ENCODE data around the gene KCNH2. TPM values are rescaled to one million over a fixed set of nuclear protein-coding genes. Genes with fewer than 3 reads are reported as not detected.

Gene KCNH2
- total RNA-seq, 2 experiments from 2014 or later, result not detected

- POLR2A ChIA-PET, result no interaction called here
- CTCF ChIA-PET, result interaction anchor here (0.8 kb wide), 1 partner anchor 11 kb away, joined by 3 read pairs; no protein-coding TSS in a partner anchor
- Mint-ChIP-seq H3K4me3 (no peak overlapping the region), H3K4me1 (ENCODE audit: low read depth) (peaks cover 14% of the 10 kb centered on the region), H3K27me3 (ENCODE audit: low read depth) (peaks cover 17% of the 10 kb centered on the region), H3K27ac (no peak overlapping the region), H3K36me3 (ENCODE audit: low read depth) (no peaks in the 10 kb centered on the region), H3K9me3 (ENCODE audit: insufficient read depth) (no peaks in the 10 kb centered on the region)
- DNase-seq, result no peak
- ATAC-seq, result no peak
These were observed 6.7 kb downstream of the KCNH2 start for GRCh38 chr7:150971242-150972022.

GRCh38 chr7:150970424-150970823, 7.7 kb downstream of the KCNH2 start:
- no peaks in the 10 kb centered on the region for H3K9me3 Mint-ChIP-seq (ENCODE audit: insufficient read depth)
- peaks cover 14% of the 10 kb centered on the region for H3K27me3 Mint-ChIP-seq (ENCODE audit: low read depth)
- ChIA-PET CTCF (interaction anchor here (0.8 kb wide), 1 partner anchor 10 kb away, joined by 3 read pairs; no protein-coding TSS in a partner anchor), POLR2A (no interaction called here)
- H3K4me1 Mint-ChIP-seq (ENCODE audit: low read depth), result peaks cover 12% of the 10 kb centered on the region
- no peak overlapping the region for H3K4me3 Mint-ChIP-seq
- no peak overlapping the region for H3K27ac Mint-ChIP-seq
- H3K36me3 Mint-ChIP-seq (ENCODE audit: low read depth), result no peaks in the 10 kb centered on the region
- no peak for ATAC-seq
- no peak for DNase-seq

GRCh38 chr7:150969475-150969874, 8.6 kb downstream of the KCNH2 start:
- H3K4me3 Mint-ChIP-seq, result no peak overlapping the region
- H3K27me3 Mint-ChIP-seq (ENCODE audit: low read depth), result peaks cover 12% of the 10 kb centered on the region
- no peak for DNase-seq
- no peak for ATAC-seq
- no peaks in the 10 kb centered on the region for H3K9me3 Mint-ChIP-seq (ENCODE audit: insufficient read depth)
- CTCF ChIA-PET, result interaction anchor here (1.6 kb wide), 1 partner anchor 39 kb away, joined by 4 read pairs; no protein-coding TSS in a partner anchor
- POLR2A ChIA-PET, result no interaction called here
- H3K36me3 Mint-ChIP-seq (ENCODE audit: low read depth), result no peaks in the 10 kb centered on the region
- H3K27ac Mint-ChIP-seq, result no peak overlapping the region
- peaks cover 6% of the 10 kb centered on the region for H3K4me1 Mint-ChIP-seq (ENCODE audit: low read depth)

- ChIA-PET CTCF (interaction anchor here (1.6 kb wide), 1 partner anchor 40 kb away, joined by 4 read pairs; no protein-coding TSS in a partner anchor), POLR2A (no interaction called here)
- Mint-ChIP-seq H3K9me3 (ENCODE audit: insufficient read depth) (no peaks in the 10 kb centered on the region), H3K36me3 (ENCODE audit: low read depth) (no peaks in the 10 kb centered on the region), H3K27ac (no peak overlapping the region), H3K4me1 (ENCODE audit: low read depth) (peaks cover 1% of the 10 kb centered on the region), H3K4me3 (no peak overlapping the region), H3K27me3 (ENCODE audit: low read depth) (peaks cover 12% of the 10 kb centered on the region)
- no peak for DNase-seq
- ATAC-seq, result no peak
These were observed 9.3 kb downstream of the KCNH2 start for GRCh38 chr7:150968734-150969372.

- CTCF ChIA-PET, result interaction anchor here (1.6 kb wide), 1 partner anchor 41 kb away, joined by 4 read pairs; no protein-coding TSS in a partner anchor
- DNase-seq (no peak), ATAC-seq (no peak)
- POLR2A ChIA-PET, result no interaction called here
- Mint-ChIP-seq H3K36me3 (ENCODE audit: low read depth) (no peaks in the 10 kb centered on the region), H3K4me1 (ENCODE audit: low read depth) (no peaks in the 10 kb centered on the region), H3K27me3 (ENCODE audit: low read depth) (peaks cover 10% of the 10 kb centered on the region), H3K4me3 (no peak overlapping the region), H3K9me3 (ENCODE audit: insufficient read depth) (no peaks in the 10 kb centered on the region), H3K27ac (no peak overlapping the region)
These were observed 9.9 kb downstream of the KCNH2 start for GRCh38 chr7:150968056-150968733.

GRCh38 chr7:150967349-150967748, 10.8 kb downstream of the KCNH2 start:
- no peak for DNase-seq
- no peaks in the 10 kb centered on the region for H3K36me3 Mint-ChIP-seq (ENCODE audit: low read depth)
- POLR2A ChIA-PET, result no interaction called here
- CTCF ChIA-PET, result no interaction called here
- no peaks in the 10 kb centered on the region for H3K9me3 Mint-ChIP-seq (ENCODE audit: insufficient read depth)
- ATAC-seq, result no peak
- H3K27ac Mint-ChIP-seq, result no peak overlapping the region
- H3K27me3 Mint-ChIP-seq (ENCODE audit: low read depth), result peaks cover 13% of the 10 kb centered on the region
- H3K4me3 Mint-ChIP-seq, result no peak overlapping the region
- no peaks in the 10 kb centered on the region for H3K4me1 Mint-ChIP-seq (ENCODE audit: low read depth)

GRCh38 chr7:150966002-150966401, 12.1 kb downstream of the KCNH2 start:
- no peaks in the 10 kb centered on the region for H3K4me1 Mint-ChIP-seq (ENCODE audit: low read depth)
- CTCF ChIA-PET, result interaction anchor here (6.2 kb wide), 1 partner anchor 19 kb away, joined by 82 read pairs; no protein-coding TSS in a partner anchor
- no peak for ATAC-seq

GRCh38 chr7:150965273-150965830, 12.8 kb downstream of the KCNH2 start:
- H3K36me3 Mint-ChIP-seq (ENCODE audit: low read depth), result no peaks in the 10 kb centered on the region
- ATAC-seq, result no peak

More at GRCh38 chr7:150966002-150966401, 12.1 kb downstream of the KCNH2 start:
- Mint-ChIP-seq H3K4me3 (no peak overlapping the region), H3K36me3 (ENCODE audit: low read depth) (no peaks in the 10 kb centered on the region), H3K27me3 (ENCODE audit: low read depth) (peaks cover 13% of the 10 kb centered on the region), H3K27ac (no peak overlapping the region), H3K9me3 (ENCODE audit: insufficient read depth) (no peaks in the 10 kb centered on the region)
- POLR2A ChIA-PET, result no interaction called here
- DNase-seq, result no peak

GRCh38 chr7:150964593-150965111, 13.5 kb downstream of the KCNH2 start:
- Mint-ChIP-seq H3K36me3 (ENCODE audit: low read depth) (no peaks in the 10 kb centered on the region), H3K9me3 (ENCODE audit: insufficient read depth) (no peaks in the 10 kb centered on the region), H3K4me3 (no peak overlapping the region), H3K27ac (no peak overlapping the region), H3K4me1 (ENCODE audit: low read depth) (no peaks in the 10 kb centered on the region), H3K27me3 (ENCODE audit: low read depth) (peaks cover 19% of the 10 kb centered on the region)
- no peak for DNase-seq
- ChIA-PET CTCF (interaction anchor here (1.0 to 6.2 kb wide), 2 partner anchors 20 to 54 kb away, joined by 4 to 82 read pairs; no protein-coding TSS in a partner anchor), POLR2A (no interaction called here)
- peak; percentile 37 for ATAC-seq

More at GRCh38 chr7:150965273-150965830, 12.8 kb downstream of the KCNH2 start:
- ChIA-PET CTCF (interaction anchor here (1.0 to 6.2 kb wide), 2 partner anchors 19 to 53 kb away, joined by 4 to 82 read pairs; no protein-coding TSS in a partner anchor), POLR2A (no interaction called here)
- no peak overlapping the region for H3K4me3 Mint-ChIP-seq
- H3K4me1 Mint-ChIP-seq (ENCODE audit: low read depth), result no peaks in the 10 kb centered on the region
- no peaks in the 10 kb centered on the region for H3K9me3 Mint-ChIP-seq (ENCODE audit: insufficient read depth)
- no peak for DNase-seq
- H3K27ac Mint-ChIP-seq, result no peak overlapping the region
- peaks cover 16% of the 10 kb centered on the region for H3K27me3 Mint-ChIP-seq (ENCODE audit: low read depth)

- DNase-seq (no peak), ATAC-seq (no peak)
- POLR2A ChIA-PET, result interaction anchor here (0.5 kb wide), 1 partner anchor 231 kb away, joined by 3 read pairs; no protein-coding TSS in a partner anchor
- Mint-ChIP-seq H3K27ac (no peak overlapping the region), H3K9me3 (ENCODE audit: insufficient read depth) (no peaks in the 10 kb centered on the region), H3K36me3 (ENCODE audit: low read depth) (no peaks in the 10 kb centered on the region), H3K27me3 (ENCODE audit: low read depth) (peaks cover 27% of the 10 kb centered on the region), H3K4me3 (no peak overlapping the region), H3K4me1 (ENCODE audit: low read depth) (no peaks in the 10 kb centered on the region)
- CTCF ChIA-PET, result interaction anchor here (1.3 to 6.2 kb wide), 9 partner anchors 11 to 154 kb away, joined by 3 to 82 read pairs (median 13); no protein-coding TSS in a partner anchor
These were observed 14.2 kb downstream of the KCNH2 start for GRCh38 chr7:150963707-150964559.

Measured in activated CD8-positive, alpha-beta T cell treated with anti-CD3 and anti-CD28 coated beads, Interleukin-2, amount 10 ng/mL, durations not matched to agents 7 days and 5 days (primary cell).